Measurements from ENCODE around the gene DNAJC27.

Gene DNAJC27

GRCh38 chr2:24950102-24950501 lies 21.7 kb downstream of the DNAJC27 start:
- no peaks in the 10 kb centered on the region for H3K4me1 Mint-ChIP-seq (ENCODE audit: low read depth)
- H3K36me3 Mint-ChIP-seq, result peaks cover 15% of the 10 kb centered on the region
- H3K27me3 Mint-ChIP-seq, result no peaks in the 10 kb centered on the region
- no peak overlapping the region for H3K27ac Mint-ChIP-seq
- H3K4me3 Mint-ChIP-seq, result no peak overlapping the region
- H3K9me3 Mint-ChIP-seq (ENCODE audit: low read depth), result peaks cover 3% of the 10 kb centered on the region

DNA sequence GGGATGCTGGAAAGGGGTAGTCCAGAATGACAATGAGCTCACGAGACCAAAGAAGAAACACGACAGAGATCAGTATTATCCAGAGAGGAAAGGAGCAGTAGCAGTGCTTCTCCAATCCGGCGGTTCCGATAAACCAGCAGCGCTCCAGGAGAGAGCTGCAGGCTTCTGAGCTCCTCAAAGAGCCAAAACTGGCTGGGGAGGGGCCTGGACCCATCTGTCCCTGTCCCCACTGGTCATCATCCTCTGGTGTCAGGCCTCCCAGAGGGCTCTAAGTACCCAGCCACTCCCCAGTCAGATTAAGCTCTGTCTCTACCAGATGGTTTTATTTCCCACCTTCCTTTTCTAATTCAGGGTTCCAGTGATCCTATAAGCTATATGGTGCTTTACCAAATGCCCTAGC lies 23.2 kb downstream of the DNAJC27 start:
- Mint-ChIP-seq H3K4me3 (no peak overlapping the region), H3K9me3 (ENCODE audit: low read depth) (no peaks in the 10 kb centered on the region), H3K27me3 (no peaks in the 10 kb centered on the region), H3K36me3 (peaks cover 4% of the 10 kb centered on the region), H3K4me1 (ENCODE audit: low read depth) (no peaks in the 10 kb centered on the region), H3K27ac (no peak overlapping the region)

GRCh38 chr2:24947561-24948157 lies 24.1 kb downstream of the DNAJC27 start:
- Mint-ChIP-seq H3K4me3 (no peak overlapping the region), H3K9me3 (ENCODE audit: low read depth) (no peaks in the 10 kb centered on the region), H3K27ac (no peak overlapping the region), H3K27me3 (no peaks in the 10 kb centered on the region), H3K36me3 (peaks cover 6% of the 10 kb centered on the region), H3K4me1 (ENCODE audit: low read depth) (no peaks in the 10 kb centered on the region)

GRCh38 chr2:24945907-24946306 lies 25.8 kb downstream of the DNAJC27 start:
- Mint-ChIP-seq H3K27me3 (no peaks in the 10 kb centered on the region), H3K4me1 (ENCODE audit: low read depth) (no peaks in the 10 kb centered on the region), H3K27ac (peak overlapping the region; percentile 17), H3K4me3 (no peak overlapping the region), H3K36me3 (peaks cover 6% of the 10 kb centered on the region), H3K9me3 (ENCODE audit: low read depth) (no peaks in the 10 kb centered on the region)

DNA sequence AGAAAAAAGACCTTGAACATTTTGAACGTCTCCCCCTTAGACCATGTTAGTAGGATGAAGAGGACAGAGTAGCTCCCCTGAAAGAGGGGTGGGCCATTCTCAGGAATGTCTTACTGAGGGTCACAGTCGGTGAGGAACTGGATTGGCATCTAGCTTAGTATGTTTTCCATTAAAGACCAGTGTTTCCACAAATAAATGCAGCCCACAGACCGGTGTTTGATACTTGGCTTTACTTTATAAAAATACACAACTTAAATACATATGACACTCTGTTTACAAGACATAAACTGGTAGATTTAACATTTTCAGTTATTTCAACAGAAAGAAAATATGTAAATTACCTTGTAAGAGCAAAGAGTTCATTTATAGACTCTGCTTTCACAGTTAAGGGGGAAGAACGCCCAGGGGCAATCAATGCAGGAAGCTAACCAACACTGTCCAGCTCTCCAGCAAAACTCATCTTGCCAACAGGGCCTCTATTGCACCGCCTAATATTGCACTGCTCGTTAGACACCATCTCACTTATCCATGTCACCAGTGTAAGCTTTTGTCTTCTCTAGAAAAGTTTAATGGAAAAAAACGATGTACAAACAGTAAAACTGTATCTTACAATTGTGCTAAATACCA lies 28.2 kb downstream of the DNAJC27 start:
- Mint-ChIP-seq H3K9me3 (ENCODE audit: low read depth) (no peaks in the 10 kb centered on the region), H3K4me3 (no peak overlapping the region), H3K27me3 (no peaks in the 10 kb centered on the region), H3K27ac (no peak overlapping the region), H3K4me1 (ENCODE audit: low read depth) (no peaks in the 10 kb centered on the region), H3K36me3 (peaks cover 4% of the 10 kb centered on the region)

DNA sequence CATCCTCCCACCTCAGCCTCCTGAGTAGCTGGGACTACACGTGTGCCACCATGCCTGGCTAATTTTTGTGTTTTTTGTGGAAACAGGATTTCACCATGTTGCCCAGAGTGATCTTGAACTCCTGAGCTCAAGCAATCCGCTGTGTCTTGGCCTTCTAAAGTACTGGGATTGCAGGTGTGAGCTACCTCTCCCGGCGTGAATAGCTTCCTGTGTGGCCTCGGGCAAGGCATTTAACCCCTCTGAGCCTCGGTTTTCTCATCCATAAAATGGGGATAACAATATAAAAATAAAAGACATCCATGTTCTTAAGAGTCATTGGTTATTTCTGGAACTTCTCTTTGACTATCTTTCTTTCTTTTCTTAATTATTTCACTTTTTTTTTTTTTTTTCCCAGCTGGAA lies 32.4 kb downstream of the DNAJC27 start:
- Mint-ChIP-seq H3K9me3 (ENCODE audit: low read depth) (no peaks in the 10 kb centered on the region), H3K27ac (no peak overlapping the region), H3K4me1 (ENCODE audit: low read depth) (no peaks in the 10 kb centered on the region), H3K27me3 (no peaks in the 10 kb centered on the region), H3K36me3 (peaks cover 2% of the 10 kb centered on the region), H3K4me3 (no peak overlapping the region)

GRCh38 chr2:24937236-24937635 lies 34.5 kb downstream of the DNAJC27 start:
- no peaks in the 10 kb centered on the region for H3K36me3 Mint-ChIP-seq

GRCh38 chr2:24935145-24935544 lies 36.6 kb downstream of the DNAJC27 start:
- H3K4me3 Mint-ChIP-seq, result no peak overlapping the region
- H3K27me3 Mint-ChIP-seq, result no peaks in the 10 kb centered on the region
- no peak overlapping the region for H3K27ac Mint-ChIP-seq
- H3K4me1 Mint-ChIP-seq (ENCODE audit: low read depth), result peaks cover 2% of the 10 kb centered on the region
- H3K36me3 Mint-ChIP-seq, result no peaks in the 10 kb centered on the region
- no peaks in the 10 kb centered on the region for H3K9me3 Mint-ChIP-seq (ENCODE audit: low read depth)

More at GRCh38 chr2:24937236-24937635, 34.5 kb downstream of the DNAJC27 start:
- no peaks in the 10 kb centered on the region for H3K4me1 Mint-ChIP-seq (ENCODE audit: low read depth)
- no peaks in the 10 kb centered on the region for H3K27me3 Mint-ChIP-seq
- H3K9me3 Mint-ChIP-seq (ENCODE audit: low read depth), result no peaks in the 10 kb centered on the region
- no peak overlapping the region for H3K27ac Mint-ChIP-seq
- H3K4me3 Mint-ChIP-seq, result no peak overlapping the region

- Mint-ChIP-seq H3K27me3 (no peaks in the 10 kb centered on the region), H3K4me3 (no peak overlapping the region), H3K9me3 (ENCODE audit: low read depth) (no peaks in the 10 kb centered on the region), H3K27ac (no peak overlapping the region), H3K36me3 (no peaks in the 10 kb centered on the region), H3K4me1 (ENCODE audit: low read depth) (peaks cover 2% of the 10 kb centered on the region)
These were observed 39.0 kb downstream of the DNAJC27 start for GRCh38 chr2:24932715-24933114.

GRCh38 chr2:24930768-24931167 lies 41.0 kb downstream of the DNAJC27 start:
- no peak overlapping the region for H3K4me3 Mint-ChIP-seq
- no peaks in the 10 kb centered on the region for H3K27me3 Mint-ChIP-seq
- H3K27ac Mint-ChIP-seq, result no peak overlapping the region
- no peaks in the 10 kb centered on the region for H3K9me3 Mint-ChIP-seq (ENCODE audit: low read depth)
- peaks cover 8% of the 10 kb centered on the region for H3K4me1 Mint-ChIP-seq (ENCODE audit: low read depth)
- no peaks in the 10 kb centered on the region for H3K36me3 Mint-ChIP-seq

GRCh38 chr2:24929230-24929629 lies 42.5 kb downstream of the DNAJC27 start:
- no peak overlapping the region for H3K4me3 Mint-ChIP-seq
- no peaks in the 10 kb centered on the region for H3K27me3 Mint-ChIP-seq
- no peak overlapping the region for H3K27ac Mint-ChIP-seq
- H3K9me3 Mint-ChIP-seq (ENCODE audit: low read depth), result no peaks in the 10 kb centered on the region
- no peaks in the 10 kb centered on the region for H3K36me3 Mint-ChIP-seq
- H3K4me1 Mint-ChIP-seq (ENCODE audit: low read depth), result peaks cover 8% of the 10 kb centered on the region

- H3K4me3 Mint-ChIP-seq, result no peak overlapping the region
- no peaks in the 10 kb centered on the region for H3K27me3 Mint-ChIP-seq
- H3K9me3 Mint-ChIP-seq (ENCODE audit: low read depth), result no peaks in the 10 kb centered on the region
- H3K4me1 Mint-ChIP-seq (ENCODE audit: low read depth), result peaks cover 8% of the 10 kb centered on the region
- no peaks in the 10 kb centered on the region for H3K36me3 Mint-ChIP-seq
- no peak overlapping the region for H3K27ac Mint-ChIP-seq
These were observed 43.7 kb downstream of the DNAJC27 start for GRCh38 chr2:24928036-24928435.

GRCh38 chr2:24926602-24927252 lies 45.0 kb downstream of the DNAJC27 start:
- Mint-ChIP-seq H3K27me3 (no peaks in the 10 kb centered on the region), H3K36me3 (no peaks in the 10 kb centered on the region), H3K4me3 (peak overlapping the region; percentile 58), H3K9me3 (ENCODE audit: low read depth) (no peaks in the 10 kb centered on the region), H3K4me1 (ENCODE audit: low read depth) (peaks cover 8% of the 10 kb centered on the region), H3K27ac (peak overlapping the region; percentile 69)

DNA sequence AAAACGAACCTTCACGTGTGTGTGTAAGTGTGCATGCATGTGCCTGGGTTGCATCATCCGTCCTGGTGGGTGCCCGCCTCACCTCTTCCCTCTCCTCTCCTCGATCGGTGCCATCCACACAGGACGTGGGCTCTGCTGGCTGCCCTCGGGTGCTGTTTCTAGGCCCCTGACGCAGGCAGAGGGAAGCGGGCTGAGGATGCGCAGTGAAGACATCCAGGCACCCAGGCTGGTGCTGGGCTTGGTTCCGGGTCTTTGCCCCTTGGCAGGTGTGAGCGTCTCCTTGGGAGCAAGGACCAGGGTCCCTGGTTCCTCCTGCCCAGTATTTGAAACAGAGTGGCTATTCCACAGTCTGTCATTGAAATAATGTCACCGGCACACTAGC lies 45.5 kb downstream of the DNAJC27 start:
- no peak overlapping the region for H3K27ac Mint-ChIP-seq

GRCh38 chr2:24925815-24926214 lies 45.9 kb downstream of the DNAJC27 start:
- peaks cover 9% of the 10 kb centered on the region for H3K4me1 Mint-ChIP-seq (ENCODE audit: low read depth)
- no peaks in the 10 kb centered on the region for H3K27me3 Mint-ChIP-seq
- H3K36me3 Mint-ChIP-seq, result no peaks in the 10 kb centered on the region
- H3K27ac Mint-ChIP-seq, result no peak overlapping the region
- H3K9me3 Mint-ChIP-seq (ENCODE audit: low read depth), result no peaks in the 10 kb centered on the region
- no peak overlapping the region for H3K4me3 Mint-ChIP-seq

More for the DNA sequence above, 45.5 kb downstream of the DNAJC27 start:
- no peak overlapping the region for H3K4me3 Mint-ChIP-seq
- no peaks in the 10 kb centered on the region for H3K36me3 Mint-ChIP-seq
- H3K4me1 Mint-ChIP-seq (ENCODE audit: low read depth), result peaks cover 8% of the 10 kb centered on the region
- no peaks in the 10 kb centered on the region for H3K27me3 Mint-ChIP-seq
- no peaks in the 10 kb centered on the region for H3K9me3 Mint-ChIP-seq (ENCODE audit: low read depth)
